ENCODE data around the gene ATP6V0E1. TPM values are rescaled to one million over a fixed set of nuclear protein-coding genes. Genes with fewer than 3 reads are reported as not detected.
A peak's percentile ranks its signal among the peaks of the same experiment; 100 is the strongest.
"Not testable (repeated sequence)": the region's sequence is repeated elsewhere in the genome, so short reads cannot be mapped to it uniquely, and the experiment has no call there.

Gene ATP6V0E1
- total RNA-seq, 2 donors from 2014 or later: 156 to 193 TPM

- no peaks in the 10 kb centered on the region for H3K36me3 ChIP-seq
- no peaks in the 10 kb centered on the region for H3K9me3 ChIP-seq
- TF ChIP-seq CTCF (IDR thresholded peaks at IDR 0.05): no peak
- H3K27ac ChIP-seq: peak overlapping the region; percentile 7 to 87
- H3K4me1 ChIP-seq: peaks cover 0 to 59% of the 10 kb centered on the region in 2 donors
- DNase-seq (ENCODE audit: low spot score): no peak
- no peak overlapping the region for H3K4me3 ChIP-seq
- no peaks in the 10 kb centered on the region for H3K27me3 ChIP-seq
Measured at GRCh38 chr5:173014671-173015070, 31.1 kb downstream of the ATP6V0E1 start.

GRCh38 chr5:173015192-173015591, 31.6 kb downstream of the ATP6V0E1 start:
- H3K4me3 ChIP-seq: no peak overlapping the region
- peaks cover 3% of the 10 kb centered on the region for H3K36me3 ChIP-seq
- H3K4me1 ChIP-seq: peaks cover 0 to 58% of the 10 kb centered on the region in 2 donors
- peak; percentile 16 for DNase-seq (ENCODE audit: low spot score)
- H3K9me3 ChIP-seq: no peaks in the 10 kb centered on the region
- peak overlapping the region; percentile 71 to 87 for H3K27ac ChIP-seq
- H3K27me3 ChIP-seq: no peaks in the 10 kb centered on the region
- TF ChIP-seq CTCF (IDR thresholded peaks at IDR 0.05): no peak

GRCh38 chr5:173015598-173016455, 32.3 kb downstream of the ATP6V0E1 start:
- peak overlapping the region; percentile 71 to 87 for H3K27ac ChIP-seq
- peaks cover 0 to 57% of the 10 kb centered on the region in 2 donors for H3K4me1 ChIP-seq
- no peaks in the 10 kb centered on the region for H3K9me3 ChIP-seq
- no peaks in the 10 kb centered on the region for H3K27me3 ChIP-seq
- no peak for TF ChIP-seq CTCF (IDR thresholded peaks at IDR 0.05)
- H3K36me3 ChIP-seq: peaks cover 9% of the 10 kb centered on the region
- no peak for DNase-seq (ENCODE audit: low spot score)
- no peak overlapping the region for H3K4me3 ChIP-seq

GRCh38 chr5:173016598-173017046, 33.1 kb downstream of the ATP6V0E1 start:
- peak; percentile 69 for DNase-seq (ENCODE audit: low spot score)
- H3K36me3 ChIP-seq: peaks cover 17% of the 10 kb centered on the region
- H3K9me3 ChIP-seq: no peaks in the 10 kb centered on the region
- no peak overlapping the region for H3K4me3 ChIP-seq
- TF ChIP-seq CTCF (IDR thresholded peaks at IDR 0.05): no peak
- no peaks in the 10 kb centered on the region for H3K27me3 ChIP-seq
- peaks cover 0 to 49% of the 10 kb centered on the region in 2 donors for H3K4me1 ChIP-seq
- H3K27ac ChIP-seq: peak overlapping the region; percentile 71 to 87

GRCh38 chr5:173017087-173017486, 33.5 kb downstream of the ATP6V0E1 start:
- Histone ChIP-seq H3K36me3 (peaks cover 21% of the 10 kb centered on the region), H3K4me1 (peaks cover 0 to 45% of the 10 kb centered on the region in 2 donors), H3K27ac (peak overlapping the region; percentile 71 to 87)
- not testable (repeated sequence) for H3K27me3 ChIP-seq; H3K4me3 ChIP-seq; H3K9me3 ChIP-seq; DNase-seq (ENCODE audit: low spot score)

GRCh38 chr5:173018358-173018757, 34.8 kb downstream of the ATP6V0E1 start:
- DNase-seq (ENCODE audit: low spot score): no peak
- Histone ChIP-seq H3K4me3 (no peak overlapping the region), H3K4me1 (peaks cover 0 to 36% of the 10 kb centered on the region in 2 donors), H3K9me3 (no peaks in the 10 kb centered on the region), H3K27ac (peak overlapping the region in 1 of 2 donors; percentile 11), H3K27me3 (no peaks in the 10 kb centered on the region), H3K36me3 (peaks cover 26% of the 10 kb centered on the region)
- TF ChIP-seq CTCF (IDR thresholded peaks at IDR 0.05): no peak
